Heart right ventricle (tissue), 16 donors: Measurements from ENCODE around the gene ATP2B3. TPM values are rescaled to one million over a fixed set of nuclear protein-coding genes. Genes with fewer than 3 reads are reported as not detected.

Source experiments
- ATAC-seq, 8 donors: fragments of 200-7000 bp; cut with Tn5 transposase; one replicate each; pipeline ENCODE4 v1.9.1; 2020; ENCODE audit warnings: mild to moderate bottlenecking in 8 of 8, moderate library complexity in 8 of 8, moderate number of reproducible peaks in 1 of 8
- DNase-seq, 2 donors: peaks; one replicate each; pipeline ENCODE4 v3.0.0-alpha.2; 2020
- H3K27ac ChIP-seq, 10 donors: fragments of 200-600 bp; sonication (generic) in 2 of 10; one replicate each; pipeline versions ENCODE4 v1.5.0 to v1.8.0; 2020 to 2022; ENCODE audit warnings: mild to moderate bottlenecking in 3 of 10
- H3K27me3 ChIP-seq, 7 donors: fragments of 200-600 bp; one replicate each; pipeline ENCODE4 v1.8.0; 2021 to 2022; ENCODE audit warnings: mild to moderate bottlenecking in 2 of 7
- H3K36me3 ChIP-seq, 9 donors: fragments of 200-600 bp; sonication (generic) in 1 of 9; one replicate each; pipeline versions ENCODE4 v1.5.0 to v1.8.0; 2020 to 2022; ENCODE audit warnings: mild to moderate bottlenecking in 2 of 9
- H3K4me1 ChIP-seq, 9 donors: fragments of 200-600 bp; sonication (generic) in 1 of 9; one replicate each; pipeline versions ENCODE4 v1.5.0 to v1.8.0; 2020 to 2022; ENCODE audit warnings: mild to moderate bottlenecking in 4 of 9
- H3K4me3 ChIP-seq, 10 donors: fragments of 200-600 bp; sonication (generic) in 2 of 10; one replicate each; pipeline versions ENCODE4 v1.5.0 to v1.8.0; 2020 to 2022; ENCODE audit warnings: mild to moderate bottlenecking in 7 of 10, moderate library complexity in 2 of 10
- H3K9me3 ChIP-seq, 11 donors: fragments of 200-600 bp in 10 of 11; sonication (generic) in 2 of 11; one replicate each; pipeline versions ENCODE4 v1.5.0 to v1.8.0; 2013 to 2022; ENCODE audit warnings: mild to moderate bottlenecking in 2 of 11, control low read depth in 1 of 11, moderate library complexity in 1 of 11
- CTCF ChIP-seq, 9 donors: fragments of 200-600 bp; sonication (generic) in 2 of 9; IDR thresholded peaks; one replicate each; pipeline versions ENCODE4 v1.5.0 to v1.8.0; 2021 to 2022; ENCODE audit warnings: antibody characterized with exemption in 9 of 9, mild to moderate bottlenecking in 5 of 9, moderate library complexity in 1 of 9
- WGBS, 2 donors: extraction: QIAGEN DNeasy Blood & Tissue Kit; methylation state at CpG; one replicate each; pipeline ENCODE4 v1.1.7; 2013; ENCODE audit warnings: inconsistent platforms in 1 of 2; 5-methylcytosine and 5-hydroxymethylcytosine counted together
- intact Hi-C, 10 donors: fragments of 100-400 bp; cut with DNase I; formaldehyde crosslinking; loops; one replicate each; pipeline versions ENCODE4 v1.11.1 to v1.14.2; 2022
- polyA plus RNA-seq, 2 donors: library from polyadenylated mRNA; stranded (reverse); fragments of 200-250 nt; gene quantifications; one replicate each; pipeline ENCODE4 v1.2.3, GENCODE V29; 2013
- total RNA-seq, 10 donors: library from RNA; stranded (reverse); fragmentation: NEBNext Ultra II Directional in 3 of 10; extraction: Animal tissue kit (Norgen Biotek cat#: 25700) in 3 of 10; gene quantifications; one replicate each; pipeline versions ENCODE4 v1.2.1 to v1.2.4, GENCODE V29; 2021 to 2023
- donor health status: Arrhythmogenic right ventricular cardiomyopathy.
- donor health status: ischemic (EF 13 %, LVEDD 7.1; RV severe dilation, severe dysfunction).
- donor health status: healthy with polysubstance abuse.
- donor health status: DM: no; HTN: yes; CAD: no.
- donor health status: DM: no; HTN: no; CAD: no.
- donor health status: ischemic (EF 25% LVEDD 6.9; RV normal size, moderate dysfunction).
- donor health status: ischemic (EF 25% LVEDD 5.7; RV mildly dilated, moderate dysfunction).
- donor health status: healthy.
- donor health status: DM: yes; HTN: yes; CAD: no.
- donor health status: Ischemic cardiomyopathy.
- donor health status: ischemic (EF 35%, LVEDD 5.7; RV mildly dilated, moderate dysfunction).
- donor health status: nonischemic (EF 11% LVEDD 7.7; RV severe dilation, severe dysfunction).
- donor health status: DM: yes; HTN: yes; CAD: no.
- donor health status: PGD.
- donor health status: ischemic (EF 29% LVEDD 5.4; RV normal size, mild dysfunction).
- donor health status: nonischemic (EF 23%, LVEDD 6.1; RV moderate dilation, normal function).

ATP2B3 gene
- total and polyA plus RNA-seq, 12 donors, result not detected

- WGBS, 2 donors, result 74 to 78% methylated on average over 3 to 10 of the region's 10 CpGs
- no peak overlapping the region for H3K27ac ChIP-seq
- intact Hi-C loops, result loop anchor here in 5 of 10 donors (5.0 to 10.0 kb wide), 4 partner anchors 35 to 467 kb away; no protein-coding TSS in a partner anchor
Measured at GRCh38 chrX:153502131-153502530, 15.3 kb upstream of the ATP2B3 start.

GRCh38 chrX:153502796-153503195 is 14.6 kb upstream of the ATP2B3 start:
- no peak for TF ChIP-seq CTCF (IDR thresholded peaks at IDR 0.05)
- Histone ChIP-seq H3K4me3 (no peak overlapping the region), H3K27me3 (peaks cover 0 to 5% (median 0%) of the 10 kb centered on the region in 7 donors), H3K36me3 (no peaks in the 10 kb centered on the region), H3K27ac (no peak overlapping the region), H3K4me1 (peaks cover 0 to 25% (median 0%) of the 10 kb centered on the region in 9 donors), H3K9me3 (no peaks in the 10 kb centered on the region)
- no peak for ATAC-seq
- 93 to 99% methylated on average over 9 to 14 of the region's 14 CpGs for WGBS, 2 donors
- DNase-seq, result no peak
- intact Hi-C loops, result loop anchor here in 5 of 10 donors (5.0 to 10.0 kb wide), 4 partner anchors 35 to 468 kb away; no protein-coding TSS in a partner anchor

More at GRCh38 chrX:153502131-153502530, 15.3 kb upstream of the ATP2B3 start:
- Histone ChIP-seq H3K4me1 (peaks cover 0 to 18% (median 0%) of the 10 kb centered on the region in 9 donors), H3K9me3 (no peaks in the 10 kb centered on the region), H3K36me3 (no peaks in the 10 kb centered on the region), H3K4me3 (no peak overlapping the region), H3K27me3 (peaks cover 0 to 3% (median 0%) of the 10 kb centered on the region in 7 donors)
- DNase-seq (no peak), ATAC-seq (no peak)
- TF ChIP-seq CTCF (IDR thresholded peaks at IDR 0.05), result no peak

GRCh38 chrX:153504445-153505016 is 12.9 kb upstream of the ATP2B3 start:
- intact Hi-C loops, result loop anchor here in 8 of 10 donors (5.0 to 10.0 kb wide), 7 partner anchors 32 to 547 kb away; partner anchors contain the start of gene HAUS7 (in 4 of the 8)
- ATAC-seq, result no peak
- Histone ChIP-seq H3K27ac (no peak overlapping the region), H3K36me3 (no peaks in the 10 kb centered on the region), H3K4me3 (no peak overlapping the region), H3K27me3 (peaks cover 0 to 10% (median 0%) of the 10 kb centered on the region in 7 donors), H3K9me3 (no peaks in the 10 kb centered on the region), H3K4me1 (peaks cover 0 to 25% (median 0%) of the 10 kb centered on the region in 9 donors)
- DNase-seq, result no peak
- WGBS, 2 donors, result 73 to 80% methylated on average over 19 to 26 of the region's 26 CpGs
- no peak for TF ChIP-seq CTCF (IDR thresholded peaks at IDR 0.05)

GRCh38 chrX:153505361-153505760 is 12.1 kb upstream of the ATP2B3 start:
- TF ChIP-seq CTCF (IDR thresholded peaks at IDR 0.05), result no peak

More at GRCh38 chrX:153505361-153505760, 12.1 kb upstream of the ATP2B3 start:
- WGBS, 2 donors, result 85 to 87% methylated on average over 18 of the region's 18 CpGs
- no peak for DNase-seq
- H3K4me1 ChIP-seq, result peaks cover 0 to 16% (median 0%) of the 10 kb centered on the region in 9 donors
- no peaks in the 10 kb centered on the region for H3K9me3 ChIP-seq
- H3K27me3 ChIP-seq, result peaks cover 0 to 10% (median 0%) of the 10 kb centered on the region in 7 donors
- intact Hi-C loops, result loop anchor here in 7 of 10 donors (5.0 to 10.0 kb wide), 6 partner anchors 33 to 548 kb away; partner anchors contain the start of gene HAUS7 (in 4 of the 7)
- no peaks in the 10 kb centered on the region for H3K36me3 ChIP-seq
- no peak for ATAC-seq
- no peak overlapping the region for H3K27ac ChIP-seq
- no peak overlapping the region for H3K4me3 ChIP-seq
